ENCODE measurements around the gene SPATS1. TPM values are rescaled to one million over a fixed set of nuclear protein-coding genes. Genes with fewer than 3 reads are reported as not detected.

Gene SPATS1
- total RNA-seq, 1 experiment from 2014 or later = not detected

GRCh38 chr6:44332585-44332984 lies 9.9 kb upstream of the SPATS1 start:
- CTCF ChIA-PET = interaction anchor here (0.6 to 9.8 kb wide), 5 partner anchors 14 to 160 kb away, joined by 3 to 214 read pairs (median 7); partner anchors contain the start of genes AARS2, NFKBIE and TMEM151B
- intact Hi-C loops (cut with micrococcal nuclease) = no loop called here
- Mint-ChIP-seq H3K27me3 (ENCODE audit: insufficient read depth, unreplicated experiment) (peaks cover 31% of the 10 kb centered on the region), H3K36me3 (ENCODE audit: insufficient read depth, unreplicated experiment) (no peaks in the 10 kb centered on the region), H3K4me3 (ENCODE audit: unreplicated experiment) (no peak overlapping the region), H3K9me3 (ENCODE audit: unreplicated experiment) (no peaks in the 10 kb centered on the region), H3K4me1 (ENCODE audit: insufficient read depth, unreplicated experiment) (no peaks in the 10 kb centered on the region), H3K27ac (ENCODE audit: low read depth, unreplicated experiment) (no peak overlapping the region)
- no TSS peak for BruUV-seq (replicated peaks)
- DNase-seq (ENCODE audit: unreplicated experiment) = no peak
- POLR2A ChIA-PET = interaction anchor here (0.7 to 0.8 kb wide), 2 partner anchors 54 to 55 kb away, joined by 3 to 4 read pairs; partner anchors contain the start of gene CDC5L
- TF ChIP-seq, protein P1, sequence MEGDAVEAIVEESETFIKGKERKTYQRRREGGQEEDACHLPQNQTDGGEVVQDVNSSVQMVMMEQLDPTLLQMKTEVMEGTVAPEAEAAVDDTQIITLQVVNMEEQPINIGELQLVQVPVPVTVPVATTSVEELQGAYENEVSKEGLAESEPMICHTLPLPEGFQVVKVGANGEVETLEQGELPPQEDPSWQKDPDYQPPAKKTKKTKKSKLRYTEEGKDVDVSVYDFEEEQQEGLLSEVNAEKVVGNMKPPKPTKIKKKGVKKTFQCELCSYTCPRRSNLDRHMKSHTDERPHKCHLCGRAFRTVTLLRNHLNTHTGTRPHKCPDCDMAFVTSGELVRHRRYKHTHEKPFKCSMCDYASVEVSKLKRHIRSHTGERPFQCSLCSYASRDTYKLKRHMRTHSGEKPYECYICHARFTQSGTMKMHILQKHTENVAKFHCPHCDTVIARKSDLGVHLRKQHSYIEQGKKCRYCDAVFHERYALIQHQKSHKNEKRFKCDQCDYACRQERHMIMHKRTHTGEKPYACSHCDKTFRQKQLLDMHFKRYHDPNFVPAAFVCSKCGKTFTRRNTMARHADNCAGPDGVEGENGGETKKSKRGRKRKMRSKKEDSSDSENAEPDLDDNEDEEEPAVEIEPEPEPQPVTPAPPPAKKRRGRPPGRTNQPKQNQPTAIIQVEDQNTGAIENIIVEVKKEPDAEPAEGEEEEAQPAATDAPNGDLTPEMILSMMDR (IDR thresholded peaks at IDR 0.05; ENCODE audit: unreplicated experiment) = no peak

DNA sequence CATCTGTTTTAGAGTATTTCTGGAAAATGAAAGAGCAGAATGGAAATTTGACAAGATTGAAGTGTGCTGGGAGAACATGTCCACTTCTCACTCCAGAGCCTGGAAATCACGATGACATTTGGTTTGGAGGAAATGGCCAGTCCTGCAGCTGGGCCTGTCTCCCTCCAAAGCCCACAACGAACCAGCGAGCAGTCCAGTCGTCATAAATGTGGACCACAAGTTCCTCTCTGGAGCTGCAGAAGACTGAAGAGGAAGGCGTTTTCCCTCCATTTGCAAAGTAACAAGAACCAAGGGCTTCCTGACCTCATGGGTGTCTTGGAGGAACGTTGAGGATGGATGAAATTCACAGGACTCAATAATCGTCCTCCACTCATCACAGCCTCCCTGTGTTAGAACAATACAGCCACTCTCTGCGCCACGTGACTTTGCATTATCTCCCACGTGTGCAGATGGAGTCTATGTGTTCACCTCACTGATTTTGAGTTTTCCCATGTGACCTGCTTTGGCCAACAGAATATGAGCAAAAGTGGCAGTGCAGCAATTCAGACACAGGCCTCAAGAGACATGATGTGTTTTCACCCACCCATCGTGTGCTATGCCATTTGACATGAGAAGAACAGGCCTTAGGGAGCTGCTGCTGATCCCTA lies 9.1 kb upstream of the SPATS1 start:
- no peak overlapping the region for H3K4me3 Mint-ChIP-seq (ENCODE audit: unreplicated experiment)
- H3K9me3 Mint-ChIP-seq (ENCODE audit: unreplicated experiment) = no peaks in the 10 kb centered on the region
- H3K27me3 Mint-ChIP-seq (ENCODE audit: insufficient read depth, unreplicated experiment) = peaks cover 31% of the 10 kb centered on the region
- BruUV-seq (replicated peaks) = no TSS peak
- intact Hi-C loops (cut with micrococcal nuclease) = no loop called here
- ChIA-PET CTCF (interaction anchor here (0.5 to 9.8 kb wide), 7 partner anchors 13 to 161 kb away, joined by 3 to 214 read pairs (median 3); partner anchors contain the start of genes AARS2, NFKBIE and TMEM151B), POLR2A (interaction anchor here (0.7 to 0.8 kb wide), 2 partner anchors 53 to 54 kb away, joined by 3 to 4 read pairs; partner anchors contain the start of gene CDC5L)
- H3K27ac Mint-ChIP-seq (ENCODE audit: low read depth, unreplicated experiment) = no peak overlapping the region
- DNase-seq (ENCODE audit: unreplicated experiment) = no peak
- TF ChIP-seq, protein P1 (IDR thresholded peaks at IDR 0.05; ENCODE audit: unreplicated experiment) = no peak
- H3K4me1 Mint-ChIP-seq (ENCODE audit: insufficient read depth, unreplicated experiment) = no peaks in the 10 kb centered on the region
- no peaks in the 10 kb centered on the region for H3K36me3 Mint-ChIP-seq (ENCODE audit: insufficient read depth, unreplicated experiment)

DNA sequence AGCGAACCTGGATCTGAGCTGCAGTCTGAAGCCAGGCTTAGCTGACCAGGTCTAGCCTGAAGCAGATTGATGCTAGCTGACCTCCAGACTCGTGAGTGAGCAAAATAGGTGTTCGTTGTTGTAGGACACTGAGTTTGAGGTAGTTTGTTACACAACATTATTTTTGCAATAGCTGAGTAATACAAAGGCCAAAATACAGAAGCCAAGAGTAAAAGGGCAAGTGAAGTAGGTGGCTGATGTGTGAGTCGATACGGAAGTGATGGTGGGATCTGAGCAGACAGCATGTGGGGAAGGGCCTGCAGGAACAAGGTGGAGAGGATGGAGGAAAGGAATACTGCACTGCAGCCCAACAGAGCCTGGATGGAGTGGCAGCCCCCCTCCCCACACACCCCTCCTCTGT lies 8.5 kb upstream of the SPATS1 start:
- H3K27me3 Mint-ChIP-seq (ENCODE audit: insufficient read depth, unreplicated experiment) = peaks cover 31% of the 10 kb centered on the region
- ChIA-PET POLR2A (no interaction called here), CTCF (interaction anchor here (0.5 to 9.8 kb wide), 5 partner anchors 21 to 161 kb away, joined by 3 to 214 read pairs (median 7); partner anchors contain the start of genes AARS2, NFKBIE and TMEM151B)
- H3K36me3 Mint-ChIP-seq (ENCODE audit: insufficient read depth, unreplicated experiment) = no peaks in the 10 kb centered on the region
- DNase-seq (ENCODE audit: unreplicated experiment) = peak; percentile 19
- no peaks in the 10 kb centered on the region for H3K4me1 Mint-ChIP-seq (ENCODE audit: insufficient read depth, unreplicated experiment)
- H3K9me3 Mint-ChIP-seq (ENCODE audit: unreplicated experiment) = no peaks in the 10 kb centered on the region
- H3K4me3 Mint-ChIP-seq (ENCODE audit: unreplicated experiment) = no peak overlapping the region
- intact Hi-C loops (cut with micrococcal nuclease) = no loop called here
- no TSS peak for BruUV-seq (replicated peaks)
- no peak overlapping the region for H3K27ac Mint-ChIP-seq (ENCODE audit: low read depth, unreplicated experiment)
- TF ChIP-seq, protein P1 (IDR thresholded peaks at IDR 0.05; ENCODE audit: unreplicated experiment) = no peak

DNA sequence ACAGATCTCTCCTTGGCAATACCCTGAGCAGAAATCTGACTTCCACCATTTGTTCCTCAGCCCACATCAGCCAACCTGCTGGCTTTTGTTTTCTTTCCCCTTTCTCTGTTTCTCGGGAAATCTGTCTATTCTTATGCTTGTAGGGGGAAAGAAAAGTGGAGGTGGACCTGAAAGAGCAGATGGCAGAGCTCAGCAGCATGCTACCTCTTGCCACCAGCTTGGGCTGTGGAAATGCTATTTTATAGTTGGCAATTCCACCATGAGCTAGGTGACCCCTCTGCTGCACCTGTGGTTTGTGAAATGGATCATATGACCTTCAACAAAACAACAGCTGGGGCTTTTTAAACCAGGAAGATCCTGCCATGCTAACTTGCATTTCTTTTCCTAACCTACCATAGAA lies 6.8 kb upstream of the SPATS1 start:
- CTCF ChIA-PET = interaction anchor here (0.7 to 9.8 kb wide), 7 partner anchors 10 to 102 kb away, joined by 3 to 214 read pairs (median 3); partner anchors contain the start of genes AARS2, NFKBIE and TMEM151B
- intact Hi-C loops (cut with micrococcal nuclease) = no loop called here
- peaks cover 25% of the 10 kb centered on the region for H3K27me3 Mint-ChIP-seq (ENCODE audit: insufficient read depth, unreplicated experiment)
- H3K36me3 Mint-ChIP-seq (ENCODE audit: insufficient read depth, unreplicated experiment) = no peaks in the 10 kb centered on the region
- no peak for DNase-seq (ENCODE audit: unreplicated experiment)
- no peak overlapping the region for H3K27ac Mint-ChIP-seq (ENCODE audit: low read depth, unreplicated experiment)
- no peak overlapping the region for H3K4me3 Mint-ChIP-seq (ENCODE audit: unreplicated experiment)
- POLR2A ChIA-PET = interaction anchor here (0.7 kb wide), 1 partner anchor 88 kb away, joined by 3 read pairs; no protein-coding TSS in a partner anchor
- H3K9me3 Mint-ChIP-seq (ENCODE audit: unreplicated experiment) = no peaks in the 10 kb centered on the region
- BruUV-seq (replicated peaks) = no TSS peak
- TF ChIP-seq, protein P1 (IDR thresholded peaks at IDR 0.05; ENCODE audit: unreplicated experiment) = no peak
- no peaks in the 10 kb centered on the region for H3K4me1 Mint-ChIP-seq (ENCODE audit: insufficient read depth, unreplicated experiment)

Measured in MCF 10A (cell line).